A549 treated with RU486 at 1 μM for 4 hours (cell line): ENCODE data around the gene UGT2A1. TPM values are rescaled to one million over a fixed set of nuclear protein-coding genes. Genes with fewer than 3 reads are reported as not detected.

Experiments
- total RNA-seq: library from RNA; stranded (reverse); fragments of 200-300 nt; extraction: Qiagen RNA extraction; gene quantifications from 5 replicates; pipeline ENCODE4 v1.2.3, GENCODE V29; 2022; ENCODE audit warnings: low read depth

UGT2A1 gene
- not detected in 5 replicates for total RNA-seq

GRCh38 chr4:69653147-69653546, at the start of gene UGT2A1:
Gene UGT2A1, minus strand, starts transcription at chr4:69653247. Its CDS starts 5,603 bp downstream, at chr4:69647644.

GRCh38 chr4:69639542-69639941, 13.5 kb downstream of the UGT2A1 start, which contains the start of gene UGT2A2:
Gene UGT2A2, minus strand, starts transcription at chr4:69639642. Its CDS starts 2 bp downstream, at chr4:69639640.

Other genes starting within 250 kb of the UGT2A1 start
- 0.28 TPM in 1 of 5 replicates, not detected in the others for gene UGT2B4, start 157.3 kb downstream of the UGT2A1 start, total RNA-seq
- not detected in 5 replicates for gene UGT2A2, start 13.6 kb downstream of the UGT2A1 start, total RNA-seq
- gene SULT1B1, start 107.4 kb upstream of the UGT2A1 start, total RNA-seq = 0.14 TPM in 1 of 5 replicates, not detected in the others
- gene SULT1E1, start 206.9 kb upstream of the UGT2A1 start, total RNA-seq = not detected in 5 replicates